C4-2B (cell line): ENCODE results near the gene CHID1.

Experiments
- CTCF ChIP-seq: fragments of 450-650 bp; conservative IDR thresholded peaks from 2 replicates; pipeline ENCODE4 v1.5.1; 2017; ENCODE audit warnings: mild to moderate bottlenecking
- ZFX ChIP-seq: fragments of 450-650 bp; IDR thresholded peaks from 2 replicates; pipeline ENCODE4 v1.6.1; 2017

- TF ChIP-seq CTCF (no peak), ZFX (no peak)
Observed at GRCh38 chr11:831961-832528, 78.6 kb downstream of the CHID1 start.
